ENCODE measurements around the gene GARIN5A.

GARIN5A gene

GRCh38 chr19:50510700-50511068, 34.0 kb upstream of the GARIN5A start:
- Histone ChIP-seq H3K4me3 (peak overlapping the region; percentile 55 to 86 (median 66)), H3K27me3 (no peaks in the 10 kb centered on the region), H3K4me1 (peaks cover 41 to 78% (median 70%) of the 10 kb centered on the region in 10 experiments), H3K9ac (peak overlapping the region; percentile 71 to 91 (median 83)), H3K36me3 (peaks cover 0 to 8% (median 0%) of the 10 kb centered on the region in 11 experiments; a peak in 3 of 22 replicates), H3K4me2 (peak overlapping the region; percentile 76 to 99 (median 90)), H3K27ac (peak overlapping the region; percentile 82 to 93 (median 86)), H4K20me1 (no peaks in the 10 kb centered on the region), H3K9me3 (replicated peaks in 1 of 11) (no peaks in the 10 kb centered on the region)
- TF ChIP-seq Cebpa-rat (IDR thresholded peaks at IDR 0.05): no peak

- peak overlapping the region; percentile 76 to 99 (median 90) for H3K4me2 ChIP-seq
- H3K36me3 ChIP-seq: peaks cover 0 to 13% (median 0%) of the 10 kb centered on the region in 11 experiments; a peak in 3 of 22 replicates
- no peaks in the 10 kb centered on the region for H3K9me3 ChIP-seq (replicated peaks in 1 of 11)
- H3K27ac ChIP-seq: peak overlapping the region; percentile 82 to 93 (median 86)
- TF ChIP-seq Cebpa-rat (IDR thresholded peaks at IDR 0.05): no peak
- no peaks in the 10 kb centered on the region for H3K27me3 ChIP-seq
- peak overlapping the region; percentile 71 to 91 (median 83) for H3K9ac ChIP-seq
- no peaks in the 10 kb centered on the region for H4K20me1 ChIP-seq
- peak overlapping the region; percentile 55 to 86 (median 66) for H3K4me3 ChIP-seq
- peaks cover 41 to 74% (median 68%) of the 10 kb centered on the region in 10 experiments for H3K4me1 ChIP-seq
These were observed 33.5 kb upstream of the GARIN5A start for GRCh38 chr19:50510121-50510670.

- peaks cover 41 to 65% (median 60%) of the 10 kb centered on the region in 10 experiments for H3K4me1 ChIP-seq
- H3K9me3 ChIP-seq (replicated peaks in 1 of 11): no peaks in the 10 kb centered on the region
- H3K9ac ChIP-seq: peak overlapping the region in 9 of 11 experiments; percentile 46 to 90 (median 70); a peak in 15 of 22 replicates
- peak overlapping the region; percentile 76 to 99 (median 90) for H3K4me2 ChIP-seq
- H3K4me3 ChIP-seq: no peak overlapping the region
- no peaks in the 10 kb centered on the region for H4K20me1 ChIP-seq
- H3K27ac ChIP-seq: peak overlapping the region in 10 of 11 experiments; percentile 72 to 91 (median 85); a peak in 19 of 22 replicates
- H3K27me3 ChIP-seq: no peaks in the 10 kb centered on the region
- TF ChIP-seq Cebpa-rat (IDR thresholded peaks at IDR 0.05): no peak
- H3K36me3 ChIP-seq: peaks cover 0 to 14% (median 0%) of the 10 kb centered on the region in 11 experiments; a peak in 3 of 22 replicates
These were observed 32.7 kb upstream of the GARIN5A start for GRCh38 chr19:50509366-50509765.

- H3K9me3 ChIP-seq (replicated peaks in 1 of 11): no peaks in the 10 kb centered on the region
These were observed 32.2 kb upstream of the GARIN5A start for GRCh38 chr19:50508843-50509190.

GRCh38 chr19:50507376-50507775, 30.7 kb upstream of the GARIN5A start:
- H3K4me3 ChIP-seq: no peak overlapping the region
- no peak for TF ChIP-seq Cebpa-rat (IDR thresholded peaks at IDR 0.05)
- peaks cover 0 to 14% (median 0%) of the 10 kb centered on the region in 11 experiments; a peak in 3 of 22 replicates for H3K36me3 ChIP-seq
- H3K4me2 ChIP-seq: peak overlapping the region in 9 of 11 experiments; percentile 85 to 99 (median 90); a peak in 14 of 22 replicates
- no peaks in the 10 kb centered on the region for H3K9me3 ChIP-seq (replicated peaks in 1 of 11)
- no peaks in the 10 kb centered on the region for H3K27me3 ChIP-seq
- no peaks in the 10 kb centered on the region for H4K20me1 ChIP-seq
- H3K4me1 ChIP-seq: peaks cover 41 to 45% (median 44%) of the 10 kb centered on the region in 10 experiments
- H3K9ac ChIP-seq: peak overlapping the region in 5 of 11 experiments; percentile 68 to 81 (median 74); a peak in 9 of 22 replicates
- H3K27ac ChIP-seq: peak overlapping the region in 10 of 11 experiments; percentile 72 to 91 (median 85); a peak in 18 of 22 replicates

More at GRCh38 chr19:50508843-50509190, 32.2 kb upstream of the GARIN5A start:
- peak overlapping the region; percentile 46 to 90 (median 71); a peak in 19 of 22 replicates for H3K9ac ChIP-seq
- peak overlapping the region; percentile 76 to 99 (median 90) for H3K4me2 ChIP-seq
- H3K4me1 ChIP-seq: peaks cover 41 to 60% (median 54%) of the 10 kb centered on the region in 10 experiments
- no peaks in the 10 kb centered on the region for H3K27me3 ChIP-seq
- peaks cover 0 to 14% (median 0%) of the 10 kb centered on the region in 11 experiments; a peak in 3 of 22 replicates for H3K36me3 ChIP-seq
- no peak overlapping the region for H3K4me3 ChIP-seq
- no peaks in the 10 kb centered on the region for H4K20me1 ChIP-seq
- peak overlapping the region in 10 of 11 experiments; percentile 72 to 91 (median 85); a peak in 20 of 22 replicates for H3K27ac ChIP-seq
- no peak for TF ChIP-seq Cebpa-rat (IDR thresholded peaks at IDR 0.05)

GRCh38 chr19:50506700-50507099, 30.1 kb upstream of the GARIN5A start:
- Histone ChIP-seq H4K20me1 (no peaks in the 10 kb centered on the region), H3K27ac (no peak overlapping the region), H3K27me3 (no peaks in the 10 kb centered on the region), H3K4me1 (peaks cover 34 to 40% (median 37%) of the 10 kb centered on the region in 10 experiments), H3K4me3 (no peak overlapping the region), H3K9me3 (replicated peaks in 1 of 11) (no peaks in the 10 kb centered on the region), H3K36me3 (peaks cover 0 to 14% (median 0%) of the 10 kb centered on the region in 11 experiments; a peak in 3 of 22 replicates), H3K4me2 (no peak overlapping the region), H3K9ac (no peak overlapping the region)
- no peak for TF ChIP-seq Cebpa-rat (IDR thresholded peaks at IDR 0.05)

- H3K27me3 ChIP-seq: no peaks in the 10 kb centered on the region
- no peak overlapping the region for H3K4me3 ChIP-seq
- H4K20me1 ChIP-seq: no peaks in the 10 kb centered on the region
- H3K9me3 ChIP-seq (replicated peaks in 1 of 11): no peaks in the 10 kb centered on the region
- no peak overlapping the region for H3K27ac ChIP-seq
- no peak overlapping the region for H3K4me2 ChIP-seq
- H3K9ac ChIP-seq: no peak overlapping the region
- peaks cover 34 to 44% (median 41%) of the 10 kb centered on the region in 10 experiments for H3K4me1 ChIP-seq
- H3K36me3 ChIP-seq: peaks cover 0 to 14% (median 0%) of the 10 kb centered on the region in 11 experiments; a peak in 3 of 22 replicates
- no peak for TF ChIP-seq Cebpa-rat (IDR thresholded peaks at IDR 0.05)
These were observed 29.4 kb upstream of the GARIN5A start for GRCh38 chr19:50505856-50506611.

- H3K4me3 ChIP-seq: no peak overlapping the region
- peaks cover 5 to 26% (median 22%) of the 10 kb centered on the region in 10 experiments; a peak in 18 of 20 replicates for H3K4me1 ChIP-seq
- H3K36me3 ChIP-seq: peaks cover 0 to 14% (median 0%) of the 10 kb centered on the region in 11 experiments; a peak in 3 of 22 replicates
- no peaks in the 10 kb centered on the region for H3K9me3 ChIP-seq (replicated peaks in 1 of 11)
- no peak overlapping the region for H3K27ac ChIP-seq
- peak overlapping the region in 4 of 11 experiments; percentile 77 to 94 (median 93); a peak in 8 of 22 replicates for H3K4me2 ChIP-seq
- peaks cover 0 to 11% (median 0%) of the 10 kb centered on the region in 11 experiments; a peak in 1 of 22 replicates for H3K27me3 ChIP-seq
- no peak for TF ChIP-seq Cebpa-rat (IDR thresholded peaks at IDR 0.05)
- no peaks in the 10 kb centered on the region for H4K20me1 ChIP-seq
- peak overlapping the region in 2 of 11 experiments; percentile 19 to 52; a peak in 3 of 22 replicates for H3K9ac ChIP-seq
These were observed 25.2 kb upstream of the GARIN5A start for GRCh38 chr19:50501568-50502475.

Measured in BLaER1 treated with 17β-estradiol and CSF1 and Interleukin-3, amounts not matched to agents 10 nM and 100 nM (cell line).